Right renal pelvis (tissue), 4 donors: ENCODE data around the gene ERCC8. TPM values are rescaled to one million over a fixed set of nuclear protein-coding genes. Genes with fewer than 3 reads are reported as not detected.

Experiments
- DNase-seq, 4 donors: peaks; one replicate each; pipeline ENCODE4 v3.0.0-alpha.2; 2013; ENCODE audit warnings: low read depth in 4 of 4, low spot score in 3 of 4, missing footprints in 1 of 4
- polyA plus RNA-seq, 4 donors: library from polyadenylated mRNA; unstranded; fragments of 120-200 nt; gene quantifications; one replicate each; pipeline ENCODE4 v1.2.1, GENCODE V29; 2013; ENCODE audit not compliant: insufficient read length in 4 of 4

The ERCC8 gene
- polyA plus RNA-seq, 4 donors: 20.0 to 28.0 (median 24.3) TPM

GRCh38 chr5:60842871-60843385 is 101.9 kb downstream of the ERCC8 start:
- peak in 1 of 4 donors; percentile 1 for DNase-seq

- DNase-seq: no peak
Measured at GRCh38 chr5:60841361-60841760, 103.5 kb downstream of the ERCC8 start.

- no peak for DNase-seq
Measured at GRCh38 chr5:60836131-60836530, 108.7 kb downstream of the ERCC8 start.

GRCh38 chr5:60835554-60835953 is 109.3 kb downstream of the ERCC8 start:
- DNase-seq: no peak

- DNase-seq: no peak
Measured at GRCh38 chr5:60833520-60833919, 111.3 kb downstream of the ERCC8 start.

GRCh38 chr5:60830581-60831127 is 114.2 kb downstream of the ERCC8 start:
- DNase-seq: no peak

- DNase-seq: no peak
Measured at GRCh38 chr5:60829490-60830266, 115.2 kb downstream of the ERCC8 start.

GRCh38 chr5:60827201-60827600 is 117.7 kb downstream of the ERCC8 start:
- no peak for DNase-seq

GRCh38 chr5:60826653-60827052 is 118.2 kb downstream of the ERCC8 start:
- no peak for DNase-seq

Other genes starting within 250 kb of the ERCC8 start
- 10 to 100 TPM; 27.6 to 31.2 (median 30.7) TPM for gene DEPDC1B, start 244.9 kb downstream of the ERCC8 start, polyA plus RNA-seq
- 10 to 100 TPM; 15.1 to 23.1 (median 19.3) TPM for gene ELOVL7, start 100.8 kb downstream of the ERCC8 start, polyA plus RNA-seq
- 10 to 100 TPM; 27.4 to 33.8 (median 30.0) TPM for gene NDUFAF2, start 135 bp upstream of the ERCC8 start, polyA plus RNA-seq
- 100 to 1,000 TPM in 2 of 4 donors, 10 to 100 TPM in 2; 89.1 to 102 (median 99.5) TPM for gene SMIM15, start 217.4 kb upstream of the ERCC8 start, polyA plus RNA-seq